ENCODE measurements around the gene BCAP29.

- TF ChIP-seq MAFK (IDR thresholded peaks at IDR 0.05; ENCODE audit: low read depth, low read length) (no peak), CHD2 (IDR thresholded peaks at IDR 0.05; ENCODE audit: low read length) (no peak), POLR2AphosphoS5 (IDR thresholded peaks at IDR 0.05; ENCODE audit: low read depth, low read length) (no peak), YY1 (IDR thresholded peaks at IDR 0.05; ENCODE audit: low read depth, low read length) (no peak), CTCF (IDR thresholded peaks at IDR 0.05; ENCODE audit: control extremely low read depth in 1 of 3, insufficient read depth in 1 of 3, low read depth in 1 of 3, low read length in 3 of 3) (no peak)
Measured at GRCh38 chr7:107570298-107570697, 9.7 kb upstream of the BCAP29 start.

Measured in H1 (cell line).